OCI-LY1 (cell line): Measurements from ENCODE around the gene CENPO.

Experiments
- H2AFZ ChIP-seq: fragments of 200-600 bp; sonication (generic), shearing (Covaris generic); 2 replicates; pipeline ENCODE4 v1.6.0; 2014; ENCODE audit warnings: antibody characterized with exemption, mild to moderate bottlenecking, low read length
- H3F3A ChIP-seq: fragments of 200-600 bp; sonication (generic), shearing (Covaris generic); 2 replicates; pipeline ENCODE4 v1.6.0; 2014; ENCODE audit warnings: mild to moderate bottlenecking, antibody characterized with exemption, low read length, moderate library complexity; ENCODE audit not compliant: insufficient read depth
- H3K27ac ChIP-seq: fragments of 200-600 bp; sonication (generic); 2 replicates; pipeline ENCODE4 v1.5.1; 2014; ENCODE audit warnings: low read length, mixed run types, mild to moderate bottlenecking, low read depth; ENCODE audit not compliant: poor library complexity, severe bottlenecking
- H3K27me3 ChIP-seq: fragments of 200-600 bp; sonication (generic); 2 replicates; pipeline ENCODE4 v1.6.0; 2014; ENCODE audit warnings: antibody characterized with exemption, mild to moderate bottlenecking, low read length, moderate library complexity; ENCODE audit not compliant: insufficient read depth
- H3K36me3 ChIP-seq: fragments of 200-600 bp; sonication (generic); 2 replicates; pipeline ENCODE4 v1.6.1; 2014; ENCODE audit warnings: mild to moderate bottlenecking, antibody characterized with exemption, low read length, moderate library complexity, mixed read lengths; ENCODE audit not compliant: insufficient read depth
- H3K4me1 ChIP-seq: fragments of 200-600 bp; sonication (generic); 2 replicates; pipeline ENCODE4 v1.5.1; 2014; ENCODE audit warnings: mild to moderate bottlenecking, low read length, moderate library complexity; ENCODE audit not compliant: insufficient read depth, severe bottlenecking
- H3K4me2 ChIP-seq: fragments of 200-600 bp; sonication (generic), shearing (Covaris generic); 2 replicates; pipeline ENCODE4 v1.6.1; 2014; ENCODE audit warnings: low read length
- H3K4me3 ChIP-seq: fragments of 200-600 bp; sonication (generic); 2 replicates; pipeline ENCODE4 v1.5.1; 2014; ENCODE audit warnings: low read length, low read depth, mild to moderate bottlenecking, mixed read lengths; ENCODE audit not compliant: poor library complexity, severe bottlenecking
- H3K79me2 ChIP-seq: fragments of 200-600 bp; shearing (Covaris generic); 2 replicates; pipeline ENCODE4 v1.6.1; 2016; ENCODE audit warnings: mixed run types, low read length, mixed read lengths; ENCODE audit not compliant: insufficient read depth
- H3K9ac ChIP-seq: fragments of 200-600 bp; sonication (generic), shearing (Covaris generic); 2 replicates; pipeline ENCODE4 v1.6.1; 2014; ENCODE audit warnings: mild to moderate bottlenecking, low read length, mixed read lengths
- H3K9me2 ChIP-seq: fragments of 200-600 bp; sonication (generic), shearing (Covaris generic); 2 replicates; pipeline ENCODE4 v1.6.1; 2014; ENCODE audit warnings: low read depth, mild to moderate bottlenecking, low read length, mixed read lengths
- H3K9me3 ChIP-seq: fragments of 200-600 bp; shearing (Covaris generic); 2 replicates; pipeline ENCODE4 v1.6.1; 2014; ENCODE audit warnings: low read length, mixed read lengths
- H4K20me1 ChIP-seq: fragments of 200-600 bp; sonication (generic), shearing (Covaris generic); 2 replicates; pipeline ENCODE4 v1.6.0; 2016; ENCODE audit warnings: mild to moderate bottlenecking, low read length; ENCODE audit not compliant: insufficient read depth
- EZH2 ChIP-seq: fragments of 200-600 bp; sonication (generic), shearing (Covaris generic); IDR thresholded peaks from 2 replicates; pipeline ENCODE4 v1.8.0; 2017; ENCODE audit warnings: borderline replicate concordance, mixed run types, mild to moderate bottlenecking, antibody characterized with exemption, low read length, moderate library complexity, mixed read lengths
- TF ChIP-seq, protein P1 (sequence below): fragments of 200-600 bp; sonication (generic), shearing (Covaris generic); IDR thresholded peaks from 2 replicates; pipeline ENCODE4 v1.5.1; 2017; ENCODE audit warnings: mild to moderate bottlenecking, antibody characterized with exemption, low read length, moderate library complexity, mixed read lengths

The CENPO gene

DNA sequence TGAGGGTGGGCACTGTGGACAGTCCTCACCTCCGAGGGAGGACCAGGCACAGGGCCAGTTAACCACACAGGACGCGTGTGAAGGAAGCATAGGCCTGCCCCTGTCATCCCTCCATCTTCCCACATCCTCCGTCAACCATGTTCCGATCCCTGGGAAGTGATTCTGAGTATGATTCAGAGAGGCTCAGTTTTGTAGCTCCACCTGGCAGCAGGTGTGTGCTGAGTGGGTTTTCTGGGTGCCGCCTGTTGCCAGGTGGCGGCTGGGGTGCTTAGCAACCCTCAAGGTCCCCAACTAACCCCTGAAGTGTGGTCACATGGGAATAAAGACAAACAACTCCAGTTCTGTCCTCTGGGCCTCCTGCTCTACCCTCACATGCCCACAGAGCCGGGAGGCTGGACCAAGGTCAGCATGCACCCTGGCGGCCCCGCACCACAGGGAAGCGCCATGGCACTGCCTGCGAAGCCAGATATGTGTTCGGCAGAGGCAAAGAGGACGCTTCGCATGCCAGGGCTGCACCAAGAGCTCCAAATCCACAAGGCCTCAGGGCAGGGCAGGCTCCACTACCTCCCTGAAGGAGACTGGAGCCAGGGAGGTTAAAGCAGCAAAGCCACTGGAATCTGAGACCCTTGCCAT is 66.9 kb downstream of the CENPO start:
- Histone ChIP-seq H3K9ac (no peak overlapping the region), H4K20me1 (no peaks in the 10 kb centered on the region), H3K9me3 (no peaks in the 10 kb centered on the region), H3K36me3 (peaks cover 30% of the 10 kb centered on the region; the same call in 1 of the 2 replicates), H3K4me2 (no peak overlapping the region), H2AFZ (no peak overlapping the region), H3K4me3 (no peak overlapping the region), H3K79me2 (no peaks in the 10 kb centered on the region), H3K27me3 (no peaks in the 10 kb centered on the region), H3K27ac (no peak overlapping the region), H3K4me1 (no peaks in the 10 kb centered on the region), H3F3A (no peaks in the 10 kb centered on the region), H3K9me2 (no peaks in the 10 kb centered on the region)
- TF ChIP-seq EZH2: no peak
- TF ChIP-seq, protein P1, sequence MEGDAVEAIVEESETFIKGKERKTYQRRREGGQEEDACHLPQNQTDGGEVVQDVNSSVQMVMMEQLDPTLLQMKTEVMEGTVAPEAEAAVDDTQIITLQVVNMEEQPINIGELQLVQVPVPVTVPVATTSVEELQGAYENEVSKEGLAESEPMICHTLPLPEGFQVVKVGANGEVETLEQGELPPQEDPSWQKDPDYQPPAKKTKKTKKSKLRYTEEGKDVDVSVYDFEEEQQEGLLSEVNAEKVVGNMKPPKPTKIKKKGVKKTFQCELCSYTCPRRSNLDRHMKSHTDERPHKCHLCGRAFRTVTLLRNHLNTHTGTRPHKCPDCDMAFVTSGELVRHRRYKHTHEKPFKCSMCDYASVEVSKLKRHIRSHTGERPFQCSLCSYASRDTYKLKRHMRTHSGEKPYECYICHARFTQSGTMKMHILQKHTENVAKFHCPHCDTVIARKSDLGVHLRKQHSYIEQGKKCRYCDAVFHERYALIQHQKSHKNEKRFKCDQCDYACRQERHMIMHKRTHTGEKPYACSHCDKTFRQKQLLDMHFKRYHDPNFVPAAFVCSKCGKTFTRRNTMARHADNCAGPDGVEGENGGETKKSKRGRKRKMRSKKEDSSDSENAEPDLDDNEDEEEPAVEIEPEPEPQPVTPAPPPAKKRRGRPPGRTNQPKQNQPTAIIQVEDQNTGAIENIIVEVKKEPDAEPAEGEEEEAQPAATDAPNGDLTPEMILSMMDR: no peak

DNA sequence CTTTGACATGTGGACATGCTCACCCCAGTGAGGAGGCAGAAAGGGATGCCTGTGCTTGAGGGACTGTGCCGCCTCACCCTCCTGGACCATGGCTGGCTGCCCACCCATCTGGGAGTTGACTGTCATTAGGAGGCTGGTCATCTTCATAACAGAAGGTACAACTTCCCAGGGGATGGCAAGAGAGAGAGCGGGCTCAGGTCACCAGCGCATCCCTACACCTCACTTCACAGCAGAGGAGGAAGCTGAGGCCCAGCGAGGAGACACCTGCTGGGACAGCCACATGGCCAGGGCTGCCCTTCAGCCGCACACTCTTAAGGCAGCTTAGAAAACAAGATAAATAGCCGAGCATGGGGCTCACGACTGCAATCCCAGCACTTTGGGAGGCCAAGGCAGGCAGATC is 67.4 kb downstream of the CENPO start:
- no peaks in the 10 kb centered on the region for H3K9me3 ChIP-seq
- H3K9me2 ChIP-seq: no peaks in the 10 kb centered on the region
- no peaks in the 10 kb centered on the region for H3F3A ChIP-seq
- H3K4me1 ChIP-seq: no peaks in the 10 kb centered on the region
- H3K79me2 ChIP-seq: no peaks in the 10 kb centered on the region
- H3K9ac ChIP-seq: no peak overlapping the region
- H3K27ac ChIP-seq: no peak overlapping the region
- H3K4me3 ChIP-seq: no peak overlapping the region
- no peaks in the 10 kb centered on the region for H4K20me1 ChIP-seq
- H3K27me3 ChIP-seq: no peaks in the 10 kb centered on the region
- no peak overlapping the region for H3K4me2 ChIP-seq
- no peak overlapping the region for H2AFZ ChIP-seq
- TF ChIP-seq, protein P1: no peak
- no peak for TF ChIP-seq EZH2
- H3K36me3 ChIP-seq: peaks cover 30% of the 10 kb centered on the region; the same call in 1 of the 2 replicates

DNA sequence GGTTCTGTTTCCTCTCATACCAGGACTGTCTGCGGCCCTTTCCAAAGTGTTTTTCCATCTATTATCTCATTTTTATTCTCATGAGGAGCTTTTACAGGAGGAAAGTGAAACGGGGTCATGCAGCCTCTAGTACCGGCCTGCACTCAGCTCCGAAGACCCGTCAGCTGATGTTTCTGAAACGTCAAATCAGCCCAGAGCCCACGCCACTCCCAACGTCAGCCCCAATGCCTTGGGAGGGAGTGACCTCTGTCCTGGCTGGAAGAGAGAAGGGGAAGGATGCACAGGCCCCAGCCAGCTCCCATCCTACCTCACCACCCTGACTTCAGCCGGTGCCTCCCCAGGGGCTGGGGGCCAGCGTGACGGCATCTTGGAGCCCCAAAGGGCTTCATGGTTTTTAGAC is 68.3 kb downstream of the CENPO start:
- no peak overlapping the region for H3K27ac ChIP-seq
- no peak overlapping the region for H3K4me2 ChIP-seq
- peaks cover 22% of the 10 kb centered on the region; the same call in 1 of the 2 replicates for H3K36me3 ChIP-seq
- TF ChIP-seq, protein P1: no peak
- TF ChIP-seq EZH2: no peak
- no peak overlapping the region for H3K9ac ChIP-seq
- H3K4me1 ChIP-seq: no peaks in the 10 kb centered on the region
- no peaks in the 10 kb centered on the region for H3K9me2 ChIP-seq
- no peaks in the 10 kb centered on the region for H3F3A ChIP-seq
- no peaks in the 10 kb centered on the region for H3K27me3 ChIP-seq
- no peak overlapping the region for H3K4me3 ChIP-seq
- no peaks in the 10 kb centered on the region for H3K79me2 ChIP-seq
- no peak overlapping the region for H2AFZ ChIP-seq
- no peaks in the 10 kb centered on the region for H3K9me3 ChIP-seq
- H4K20me1 ChIP-seq: no peaks in the 10 kb centered on the region
